SK-N-DZ (cell line): ENCODE results near the gene PTPRK.

Source experiments
- DNase-seq: peaks from one replicate; pipeline ENCODE4 v3.0.0-alpha.2; 2015; ENCODE audit warnings: low spot score

The PTPRK gene

DNA sequence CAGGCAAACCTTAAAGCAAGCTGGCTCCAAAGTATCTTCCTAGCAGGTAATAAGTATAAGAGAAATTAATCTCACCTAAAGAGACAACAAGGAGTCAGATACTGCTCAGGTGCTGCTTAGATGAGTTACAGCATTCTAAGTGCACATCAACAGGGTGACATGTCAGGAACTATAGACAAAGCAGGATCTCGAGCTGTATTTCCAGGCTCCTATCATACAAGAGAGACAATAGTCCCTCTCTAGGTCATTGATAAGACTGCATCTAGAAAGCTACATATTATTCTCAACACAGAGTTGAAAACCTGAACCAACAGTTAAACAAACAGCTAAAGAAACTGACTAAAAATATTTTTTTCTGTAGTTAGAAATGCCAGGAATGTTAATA lies 3.9 kb downstream of the PTPRK start:
- peak; percentile 50 for DNase-seq

DNA sequence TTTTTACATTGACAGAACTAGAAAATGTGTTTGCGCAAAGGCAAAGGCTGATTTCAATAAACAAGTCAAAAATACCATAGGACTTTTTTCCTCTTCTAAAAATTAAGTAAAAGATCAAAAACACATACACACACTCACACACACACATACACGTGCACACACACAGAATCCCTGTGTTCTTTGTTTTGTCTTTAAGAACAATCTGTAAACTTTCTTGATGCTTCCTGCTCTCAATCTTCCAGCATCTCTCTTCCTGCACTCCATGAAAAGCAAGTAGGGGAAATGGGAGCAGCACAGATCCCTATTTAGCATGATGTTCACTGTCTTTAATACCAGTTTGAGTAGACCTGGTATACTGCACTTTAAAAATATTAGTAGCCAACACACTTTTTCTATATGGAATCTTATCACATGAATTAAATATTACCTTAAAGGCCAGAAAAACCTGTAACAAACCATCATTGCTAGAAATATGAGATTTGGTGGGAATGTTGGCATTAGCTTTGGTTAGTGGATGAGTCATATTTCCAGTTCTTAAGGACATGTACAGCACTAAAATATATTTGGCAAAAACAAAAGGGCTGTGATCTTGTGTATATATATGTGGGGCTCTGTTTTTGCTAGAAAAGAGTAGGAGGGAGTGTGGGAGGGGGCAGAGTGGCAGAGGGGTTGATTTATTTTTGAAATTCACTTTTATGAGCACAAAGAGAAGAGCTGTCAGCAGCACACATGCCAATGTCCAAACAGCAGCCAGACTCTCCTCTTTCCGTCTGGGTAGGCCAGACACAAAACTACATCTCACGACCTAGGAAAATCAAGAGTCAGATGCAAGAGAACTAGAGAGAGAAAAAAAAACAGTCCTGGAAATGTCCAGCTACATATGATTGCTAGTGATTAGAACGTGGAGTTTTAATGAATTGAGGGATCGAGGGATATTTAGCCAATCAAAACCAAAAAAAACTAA lies 4.6 kb downstream of the PTPRK start:
- no peak for DNase-seq

DNA sequence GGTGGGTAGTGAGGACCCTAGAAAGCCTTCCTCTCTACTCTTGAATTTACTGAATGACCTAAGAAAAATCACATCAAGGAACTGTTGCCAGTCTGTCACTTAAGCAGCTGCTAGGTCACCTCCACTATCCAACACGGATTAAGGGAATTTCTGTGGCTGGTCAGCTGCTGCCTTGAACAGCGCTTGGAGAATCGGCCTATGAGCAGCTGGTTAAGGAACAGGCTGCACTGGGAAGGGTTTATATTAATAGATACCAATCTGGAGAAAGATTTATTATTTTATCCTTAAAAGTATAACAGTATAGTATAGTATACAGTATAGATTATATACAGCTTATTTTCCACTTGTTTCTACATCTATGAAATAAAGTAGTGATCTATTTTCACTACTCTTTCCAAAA lies 6.5 kb downstream of the PTPRK start:
- DNase-seq = no peak

DNA sequence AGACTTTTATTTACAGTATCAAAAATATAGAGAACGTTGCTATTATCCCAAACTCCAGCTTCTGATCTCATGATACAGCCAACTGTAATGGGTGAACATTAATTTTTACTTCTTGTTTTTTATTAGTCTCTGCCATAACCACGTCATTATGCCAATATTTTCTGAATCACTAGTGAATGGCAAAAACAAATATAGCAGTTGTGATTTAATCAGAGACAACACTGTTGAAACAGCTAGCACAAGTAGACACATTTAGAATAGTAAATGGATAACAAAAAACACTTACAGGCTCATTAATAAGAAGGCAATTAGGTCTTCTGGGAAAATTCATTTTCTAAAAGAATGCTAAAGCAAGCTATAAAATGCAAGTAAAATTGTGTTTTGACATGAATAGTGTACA lies 8.1 kb downstream of the PTPRK start:
- DNase-seq = no peak

DNA sequence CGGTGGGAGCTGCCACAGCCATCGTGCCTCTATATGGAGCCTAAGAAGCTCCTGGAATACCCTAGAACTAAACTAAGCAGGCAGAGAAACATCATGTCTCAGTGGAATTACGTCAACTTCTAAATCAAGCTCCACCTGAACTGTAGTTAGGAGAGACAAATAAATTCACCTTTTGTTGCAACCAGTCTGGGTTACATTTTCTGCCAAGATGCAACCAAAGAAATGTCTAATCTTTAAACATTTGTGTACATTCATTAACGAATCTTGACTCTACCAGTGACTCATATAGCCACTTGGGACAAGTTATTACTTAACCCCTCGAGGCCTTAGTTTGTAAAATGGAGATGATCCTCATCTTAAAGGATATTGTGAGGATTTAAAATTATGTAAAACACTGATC lies 8.9 kb downstream of the PTPRK start:
- DNase-seq = no peak

DNA sequence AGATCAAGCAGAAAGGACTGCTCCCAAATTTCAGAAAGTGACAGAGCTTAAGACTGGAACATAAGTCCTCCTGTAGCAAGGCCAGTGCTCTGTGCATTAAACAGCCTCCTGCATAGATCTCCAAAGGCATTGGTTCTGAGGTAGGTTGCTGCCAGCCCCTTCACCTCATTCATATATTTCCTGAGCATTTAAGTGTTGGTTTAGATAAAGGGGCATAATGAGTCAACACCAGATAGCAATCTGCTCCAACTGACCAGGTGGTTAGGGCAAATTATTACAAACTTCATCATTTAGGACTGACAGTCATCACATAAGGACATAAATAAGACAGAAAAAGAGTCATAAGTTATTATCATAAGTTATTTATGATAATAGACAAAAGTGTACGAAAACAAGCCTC lies 10.7 kb downstream of the PTPRK start:
- no peak for DNase-seq

DNA sequence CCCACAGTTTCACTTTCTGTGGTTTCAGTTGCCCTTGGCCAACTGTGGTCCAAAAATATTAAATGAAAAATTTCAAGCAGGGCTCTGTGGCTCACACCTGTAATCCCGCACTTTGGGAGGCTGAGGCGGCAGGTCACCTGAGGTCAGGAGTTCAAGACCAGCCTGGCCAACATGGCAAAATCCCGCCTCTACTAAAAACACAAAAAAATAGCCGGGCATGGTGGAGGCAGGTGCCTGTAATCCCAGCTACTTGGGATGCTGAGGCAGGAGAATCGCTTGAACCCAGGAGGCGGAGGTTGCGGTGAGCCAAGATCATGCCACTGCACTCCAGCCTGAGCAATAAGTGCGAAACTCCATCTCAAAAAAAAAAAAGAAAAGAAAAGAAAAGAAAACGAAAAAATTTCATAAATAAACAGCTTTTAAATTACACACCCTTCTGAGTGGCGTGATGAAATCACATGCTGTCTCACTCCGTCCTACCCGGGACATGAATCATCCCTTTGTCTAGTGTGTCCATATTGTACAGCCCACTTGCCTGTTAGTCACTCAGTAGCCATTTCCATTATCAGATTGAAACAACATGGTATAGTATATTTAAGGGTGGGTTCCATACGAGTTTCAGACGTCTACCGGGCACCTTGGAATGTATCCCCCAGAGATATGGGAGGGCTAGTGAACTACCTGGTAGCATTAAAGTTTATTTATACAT lies 11.7 kb downstream of the PTPRK start:
- DNase-seq = no peak

DNA sequence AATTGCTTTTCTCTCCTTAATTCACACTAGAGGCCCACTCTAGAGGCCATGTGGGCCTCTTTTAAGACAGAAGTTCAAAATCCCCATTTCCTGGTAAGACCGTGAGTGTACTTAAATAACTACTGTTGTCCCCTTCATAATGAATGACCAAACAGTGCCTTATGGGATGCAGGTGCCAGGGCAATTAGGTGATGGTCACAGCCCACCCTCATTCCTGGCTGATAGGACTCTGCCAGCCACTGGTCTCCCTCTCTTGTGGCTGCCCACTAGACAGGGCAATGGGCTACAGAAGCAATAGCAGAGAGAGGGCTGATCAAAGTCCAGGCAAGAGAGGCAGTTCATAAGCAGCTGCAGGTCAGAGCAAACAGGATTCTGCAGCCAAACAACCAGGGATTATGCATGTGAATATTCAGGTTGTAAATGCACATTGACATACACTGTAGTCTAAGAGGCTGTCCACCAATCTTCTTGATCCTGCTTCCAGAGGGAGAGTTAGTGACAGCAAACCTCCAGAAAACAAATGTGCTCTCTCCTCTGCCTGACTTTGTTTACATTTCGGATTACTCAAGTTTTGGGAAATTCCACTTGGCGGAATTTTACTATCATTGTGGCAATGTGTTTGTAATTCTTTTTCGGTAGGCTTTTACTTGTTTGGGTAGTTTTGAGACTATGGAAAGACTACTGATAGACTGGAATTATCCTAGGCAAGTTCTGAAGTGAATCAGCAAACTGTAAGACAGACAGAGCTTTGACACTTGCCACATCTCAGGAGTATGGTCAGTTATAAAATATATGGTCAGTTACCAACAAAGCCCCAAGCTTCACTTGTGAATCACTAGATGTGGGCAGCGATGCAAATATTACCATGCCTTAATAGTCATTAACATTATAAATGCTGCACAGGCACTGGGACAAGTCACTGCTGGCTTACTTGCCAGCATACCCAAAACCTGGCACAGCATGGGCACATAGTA lies 12.8 kb downstream of the PTPRK start:
- no peak for DNase-seq

DNA sequence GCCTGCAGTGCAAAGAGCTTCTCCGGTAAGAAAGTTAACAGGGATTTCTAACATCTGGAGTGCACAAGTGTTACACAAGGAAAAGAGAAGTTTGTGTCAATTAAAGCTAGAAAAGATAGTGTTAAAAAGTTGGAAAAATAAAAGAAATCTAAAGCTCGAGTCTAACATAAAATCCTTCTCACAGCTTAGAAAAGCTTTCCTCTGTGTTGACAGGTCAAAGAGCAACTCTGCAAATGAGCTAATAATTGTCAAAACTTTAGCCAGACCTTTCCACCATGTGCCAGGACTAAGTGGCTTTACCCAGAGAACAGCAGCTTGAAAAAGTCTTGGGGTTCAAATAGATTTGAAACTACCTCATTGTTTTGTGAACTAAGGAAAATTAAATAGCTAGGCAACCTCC lies 14.8 kb downstream of the PTPRK start:
- no peak for DNase-seq

DNA sequence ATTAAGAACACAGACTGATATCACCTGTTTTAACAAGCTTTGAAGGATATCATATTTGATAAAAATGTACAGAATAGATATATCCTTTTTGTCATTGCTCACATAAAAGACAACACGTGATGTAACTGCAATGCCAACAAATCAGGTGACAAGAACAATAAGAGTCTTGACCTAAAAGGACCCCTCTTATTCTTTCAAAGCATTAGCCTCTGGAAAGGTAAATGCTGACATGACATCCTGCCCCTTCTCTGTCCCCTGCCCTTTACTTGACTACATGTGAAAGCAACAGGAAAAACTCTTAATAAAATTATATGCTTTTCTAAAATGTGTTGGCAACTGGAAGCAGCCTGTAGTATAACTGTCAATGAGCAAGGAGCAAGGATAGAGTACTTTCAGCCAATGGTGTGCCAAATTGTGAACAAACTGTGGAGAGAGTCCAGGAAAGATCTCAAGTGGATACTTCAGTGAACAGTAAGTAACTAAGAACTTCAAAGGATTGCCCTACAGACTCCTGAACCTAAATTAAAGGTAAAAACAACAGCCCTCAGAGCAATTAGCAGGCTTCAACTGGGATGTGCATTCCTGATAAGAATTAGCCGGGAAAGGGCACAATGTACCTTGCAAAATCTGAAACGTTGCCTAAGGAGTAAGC lies 16.3 kb downstream of the PTPRK start:
- DNase-seq = no peak

DNA sequence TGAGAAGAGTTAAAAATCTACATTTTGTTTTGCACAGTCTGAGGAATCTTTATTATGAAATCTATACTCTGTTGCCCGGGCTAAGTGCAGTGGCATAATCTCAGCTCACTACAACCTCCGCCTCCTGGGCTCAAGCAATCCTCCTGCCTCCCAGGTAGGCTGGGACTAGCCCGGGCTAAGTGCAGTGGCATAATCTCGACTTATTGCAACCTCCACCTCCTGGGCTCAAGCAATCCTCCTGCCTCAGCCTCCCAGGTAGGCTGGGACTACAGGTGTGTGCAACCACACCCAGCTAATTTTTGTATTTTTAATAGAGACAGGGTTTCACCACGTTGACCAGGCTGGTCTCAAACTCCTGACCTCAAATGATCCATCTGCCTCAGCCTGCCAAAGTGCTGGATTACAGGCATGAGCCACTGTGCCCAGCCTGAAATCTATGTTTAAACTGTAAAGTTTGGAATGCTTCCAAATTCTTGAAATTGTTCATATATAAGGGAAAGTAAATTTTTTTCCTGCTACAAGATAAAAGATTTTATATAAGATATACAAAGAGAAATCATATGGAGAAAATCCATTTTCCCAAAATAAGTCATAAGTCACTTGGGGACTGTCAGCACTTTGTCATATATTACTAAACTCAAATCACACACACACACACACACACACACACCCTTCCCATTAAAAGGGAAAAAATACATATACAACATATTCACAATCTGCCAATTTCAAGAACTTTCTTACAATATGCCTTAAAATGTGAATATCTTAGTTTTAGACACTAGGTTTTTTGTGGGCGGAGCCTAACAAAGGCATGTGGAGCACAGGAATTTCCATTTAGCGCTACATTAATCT lies 19.4 kb downstream of the PTPRK start:
- DNase-seq = no peak

DNA sequence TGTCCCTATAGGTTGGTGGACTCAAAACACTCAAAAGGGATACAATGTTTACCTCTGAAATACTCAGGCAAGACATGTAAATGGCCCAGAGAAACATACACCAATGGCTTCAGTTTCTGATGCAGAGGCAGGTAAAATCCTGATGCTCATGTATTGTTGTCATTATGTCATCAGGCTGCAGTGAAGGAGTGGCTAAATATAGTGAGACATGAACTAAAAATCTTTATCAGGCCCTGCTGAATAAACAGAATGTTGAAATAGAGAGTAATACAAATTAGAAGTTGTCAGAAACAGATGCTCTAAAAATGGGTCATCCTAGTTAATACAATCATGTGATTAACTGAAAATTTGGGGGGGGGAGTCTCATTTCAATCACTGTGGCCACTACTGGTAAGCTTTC lies 20.4 kb downstream of the PTPRK start:
- no peak for DNase-seq

DNA sequence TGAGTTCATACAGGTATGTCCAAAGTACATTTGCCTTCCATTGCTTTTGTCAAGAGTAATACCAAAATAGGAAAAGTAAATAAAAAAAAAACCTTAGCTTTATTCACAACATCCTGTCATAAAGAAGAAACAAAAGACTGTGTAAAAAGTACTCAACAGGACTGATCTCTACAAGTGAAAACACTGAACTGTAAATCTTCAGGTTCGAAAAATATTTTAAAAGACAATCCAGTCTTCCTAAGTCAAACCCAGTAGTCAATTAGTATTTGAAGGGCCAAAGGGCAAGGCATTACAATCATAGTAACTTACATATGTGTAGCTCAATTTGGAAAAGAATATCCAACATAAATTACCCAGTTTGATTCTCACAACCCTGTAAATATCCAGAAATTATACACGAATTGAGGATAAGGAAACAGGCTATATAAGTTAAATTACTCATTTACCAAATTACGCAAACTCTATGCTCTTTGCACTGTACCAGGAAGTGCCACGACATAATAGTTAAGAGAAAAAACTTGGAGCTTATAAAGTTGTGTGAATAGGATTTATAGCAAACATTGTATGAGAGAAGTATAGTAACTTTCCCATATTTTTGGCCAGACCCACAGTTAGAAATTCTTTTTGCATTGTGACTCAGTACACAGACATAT lies 21.2 kb downstream of the PTPRK start:
- no peak for DNase-seq

DNA sequence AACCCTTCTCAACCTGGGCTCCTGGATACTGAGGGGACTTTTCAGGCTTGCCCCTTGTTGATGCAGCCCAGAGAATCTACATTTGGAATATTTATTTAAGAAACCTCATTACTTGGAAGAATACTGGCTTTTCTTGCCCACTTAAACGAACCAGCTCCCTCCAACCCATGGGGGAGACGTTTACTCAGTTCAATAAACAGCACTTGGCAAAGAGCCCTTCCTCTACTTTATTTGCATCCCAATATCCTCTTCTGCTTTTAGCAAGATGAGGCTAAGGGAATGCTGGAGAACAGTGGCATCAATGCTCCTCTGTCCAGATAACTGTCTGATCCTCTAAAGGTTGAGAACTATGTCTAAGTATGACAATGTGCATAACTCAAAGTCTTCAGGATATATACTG lies 22.2 kb downstream of the PTPRK start:
- DNase-seq = no peak

DNA sequence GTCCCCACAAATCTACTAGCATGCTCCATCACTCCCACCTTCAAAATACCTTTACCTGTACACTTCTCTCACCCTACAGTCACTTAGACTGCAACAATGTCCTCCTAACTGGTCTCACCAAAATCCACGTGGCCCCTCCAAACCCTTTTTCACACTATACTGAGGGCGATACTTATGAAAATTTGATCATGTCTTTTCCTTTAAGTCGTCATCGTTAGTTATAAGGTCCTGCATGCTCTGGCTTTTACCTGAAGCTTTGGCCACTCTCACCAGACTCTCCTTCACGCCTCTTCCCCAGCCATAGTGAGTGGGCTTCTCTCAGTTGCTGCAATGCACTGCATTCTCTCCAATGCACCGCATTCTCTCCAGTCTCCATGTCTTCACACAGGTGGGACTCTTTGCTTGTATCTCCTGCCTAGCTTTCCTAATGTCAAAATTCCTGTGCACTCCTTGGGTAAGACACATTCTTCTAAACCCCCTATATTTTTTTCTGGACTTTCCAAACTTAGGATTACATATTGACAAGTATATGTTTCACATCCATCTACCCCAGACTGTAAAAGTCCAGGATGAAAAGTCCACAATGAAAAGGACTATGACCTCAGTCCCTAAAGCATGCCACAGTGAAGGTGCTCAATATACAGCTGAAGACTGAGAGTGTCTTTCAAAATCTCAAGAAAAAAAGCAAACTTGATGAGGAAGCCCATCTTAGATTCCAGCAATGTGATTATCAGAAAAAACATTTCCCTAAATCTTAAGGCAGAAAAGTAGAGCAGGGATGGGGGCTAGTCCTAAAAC lies 24.7 kb downstream of the PTPRK start:
- DNase-seq = no peak

DNA sequence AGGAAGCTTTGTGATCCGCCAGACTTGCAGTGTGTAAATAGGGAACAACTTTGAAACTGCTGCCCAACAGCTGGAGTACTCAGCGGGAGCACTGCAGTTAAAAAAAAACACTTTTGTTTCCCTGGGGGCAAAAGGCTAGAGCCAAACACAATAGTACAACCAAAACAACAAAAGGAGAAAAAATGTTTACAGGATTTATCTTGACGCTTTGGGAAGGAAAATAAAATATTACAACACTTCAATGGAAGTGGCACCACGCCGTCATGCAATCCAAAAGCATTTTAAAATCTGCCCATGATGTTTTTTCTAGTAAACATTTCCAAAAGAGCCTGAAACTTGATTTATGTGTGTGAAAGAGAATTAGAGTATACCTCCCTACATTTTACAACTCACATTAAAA lies 26.0 kb downstream of the PTPRK start:
- DNase-seq = no peak

DNA sequence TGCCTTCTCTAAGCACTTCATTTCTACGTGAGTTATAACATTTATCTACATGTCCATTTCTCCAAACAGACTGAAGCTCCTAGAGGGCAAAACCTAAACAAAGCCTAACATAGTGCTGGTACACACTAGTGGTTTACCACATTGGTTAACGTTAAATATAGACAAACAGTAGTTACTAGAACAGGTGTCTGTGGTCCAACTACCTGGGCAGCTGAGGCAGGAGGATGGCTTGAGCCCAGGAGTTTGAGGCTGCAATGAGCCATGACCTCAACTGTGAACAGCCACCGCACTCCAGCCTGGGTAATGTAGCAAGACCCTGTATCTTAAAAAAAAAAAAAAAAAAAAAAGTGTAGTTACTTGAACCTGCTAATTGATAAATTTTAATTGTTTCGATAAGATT lies 26.5 kb downstream of the PTPRK start:
- no peak for DNase-seq

DNA sequence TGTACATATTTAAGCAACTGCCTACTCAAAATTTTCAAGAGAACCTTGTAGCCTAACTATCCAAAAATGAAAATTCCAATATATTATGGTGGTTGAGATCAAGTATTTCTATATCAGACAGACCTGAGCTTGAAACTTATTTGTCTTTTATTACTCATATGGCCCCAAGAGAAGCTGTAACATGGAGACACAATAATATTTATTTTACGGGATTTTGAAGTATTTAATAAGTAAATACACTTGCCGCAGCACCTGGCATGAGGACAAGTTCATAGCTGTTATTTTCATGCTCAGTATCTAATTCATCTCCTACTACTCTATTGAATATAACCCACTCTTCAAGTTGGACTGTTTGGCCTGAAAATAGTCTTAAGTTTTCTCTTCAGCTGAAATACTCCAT lies 28.0 kb downstream of the PTPRK start:
- DNase-seq = no peak

DNA sequence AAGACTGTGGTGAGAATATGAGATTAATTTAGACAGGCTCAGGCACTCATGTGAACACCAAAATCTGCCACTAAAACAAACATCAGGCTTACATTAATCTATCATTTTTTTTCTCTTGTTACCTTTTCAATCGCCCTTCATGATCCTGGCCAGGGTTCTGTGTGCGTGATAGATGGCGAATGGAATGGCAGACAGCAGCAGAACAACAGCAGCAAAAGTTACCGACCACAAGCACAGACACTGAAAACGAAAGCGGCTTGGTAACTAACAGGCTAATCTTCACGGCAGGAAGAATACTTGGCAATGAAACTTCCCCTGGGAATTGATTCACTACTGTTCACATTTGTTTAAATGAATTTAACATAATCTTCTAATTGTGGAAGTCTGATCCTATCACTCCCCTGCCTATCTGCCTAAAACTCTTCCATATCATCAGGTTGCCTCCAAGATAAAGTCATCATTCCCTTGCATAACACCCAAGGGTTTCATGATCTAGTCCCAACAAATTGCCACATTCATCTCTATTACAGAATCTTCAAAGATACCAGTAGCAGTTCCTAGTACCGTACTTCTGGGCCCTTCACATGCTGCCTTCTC lies 28.7 kb downstream of the PTPRK start:
- no peak for DNase-seq
